ENCODE data around the gene ALDH3B1.

Gene ALDH3B1

DNA sequence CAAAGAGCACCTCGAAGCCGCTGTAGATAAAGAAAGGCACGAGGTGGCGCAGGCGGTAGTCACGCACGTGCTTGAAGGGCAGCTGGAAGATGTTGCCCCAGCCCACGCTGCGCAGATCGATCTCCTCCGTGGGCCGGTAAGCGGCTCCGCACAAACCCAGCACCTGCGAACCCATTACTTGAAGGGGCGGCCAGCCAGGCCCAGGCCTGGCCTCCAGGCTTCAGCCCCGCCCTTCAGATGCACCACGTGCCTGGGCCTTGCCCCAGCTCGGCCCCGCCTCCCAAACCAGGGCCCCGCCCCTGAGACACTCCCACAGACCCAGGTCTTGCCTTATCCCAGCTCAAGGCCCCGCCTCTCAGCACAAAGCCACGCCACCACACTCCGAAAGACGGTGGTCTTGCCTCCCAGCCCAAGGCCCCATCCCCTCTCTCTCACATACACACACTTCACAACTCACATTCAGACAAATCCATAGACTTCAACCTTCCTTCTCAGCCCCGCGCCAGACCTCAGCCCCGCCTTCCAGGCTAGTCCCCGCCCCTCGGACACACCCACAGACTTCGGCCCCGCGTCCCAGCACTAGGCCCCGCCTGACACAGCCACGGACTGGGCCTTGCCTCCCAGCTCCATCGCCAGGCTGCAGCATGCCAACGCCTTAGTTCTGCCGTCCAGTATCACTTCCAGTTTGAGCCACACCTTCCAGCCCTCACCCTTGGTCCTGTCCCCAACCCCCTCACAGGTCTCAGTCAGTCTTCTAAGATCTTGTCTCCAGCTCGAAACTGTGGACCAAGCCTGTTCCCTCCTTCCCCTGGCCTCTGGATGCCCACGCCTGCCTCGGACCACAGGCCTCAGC lies 13.3 kb upstream of the ALDH3B1 start:
- H3K4me3 ChIP-seq, result no peak overlapping the region
- peaks cover 50 to 90% (median 75%) of the 10 kb centered on the region in 11 experiments for H3K36me3 ChIP-seq
- H3K9me3 ChIP-seq (replicated peaks in 1 of 11), result no peaks in the 10 kb centered on the region; a peak in 1 of 22 replicates
- no peaks in the 10 kb centered on the region for H3K27me3 ChIP-seq
- H3K9ac ChIP-seq, result 0 out of 22 replicates have a peak overlapping the region, but pooled peaks of 2 of the 11 experiments have one; percentile 8 to 19
- peak overlapping the region in 2 of 11 experiments; percentile 7 to 13; a peak in 1 of 22 replicates for H3K27ac ChIP-seq
- peak overlapping the region in 5 of 11 experiments; percentile 21 to 90 (median 33); a peak in 6 of 22 replicates for H3K4me2 ChIP-seq
- peaks cover 46 to 71% (median 60%) of the 10 kb centered on the region in 10 experiments for H3K4me1 ChIP-seq
- TF ChIP-seq Cebpa-rat (IDR thresholded peaks at IDR 0.05), result no peak
- H4K20me1 ChIP-seq, result peaks cover 8 to 91% (median 62%) of the 10 kb centered on the region in 11 experiments

DNA sequence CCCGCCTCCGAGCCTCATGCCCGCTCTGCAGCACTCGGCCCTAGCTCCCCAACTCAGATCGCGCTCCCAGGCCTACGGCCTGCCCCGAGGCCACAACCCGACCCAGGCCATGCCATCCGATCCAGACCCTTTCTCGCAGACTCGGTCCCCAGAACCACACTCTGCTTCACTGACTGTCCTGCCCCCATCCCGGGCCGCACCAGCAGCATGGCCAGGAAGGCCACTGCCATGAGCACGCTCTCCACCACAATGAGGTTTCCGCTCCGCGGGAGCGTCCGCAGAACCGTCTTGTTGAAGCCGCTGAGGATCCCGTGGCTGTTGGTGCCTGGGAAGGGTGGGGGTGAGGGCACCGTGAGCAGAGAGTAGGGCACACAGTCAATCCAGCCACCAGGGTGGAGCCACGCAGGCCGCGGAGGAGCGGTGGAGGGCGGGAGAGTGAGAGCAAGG lies 12.6 kb upstream of the ALDH3B1 start:
- no peak for TF ChIP-seq Cebpa-rat (IDR thresholded peaks at IDR 0.05)

DNA sequence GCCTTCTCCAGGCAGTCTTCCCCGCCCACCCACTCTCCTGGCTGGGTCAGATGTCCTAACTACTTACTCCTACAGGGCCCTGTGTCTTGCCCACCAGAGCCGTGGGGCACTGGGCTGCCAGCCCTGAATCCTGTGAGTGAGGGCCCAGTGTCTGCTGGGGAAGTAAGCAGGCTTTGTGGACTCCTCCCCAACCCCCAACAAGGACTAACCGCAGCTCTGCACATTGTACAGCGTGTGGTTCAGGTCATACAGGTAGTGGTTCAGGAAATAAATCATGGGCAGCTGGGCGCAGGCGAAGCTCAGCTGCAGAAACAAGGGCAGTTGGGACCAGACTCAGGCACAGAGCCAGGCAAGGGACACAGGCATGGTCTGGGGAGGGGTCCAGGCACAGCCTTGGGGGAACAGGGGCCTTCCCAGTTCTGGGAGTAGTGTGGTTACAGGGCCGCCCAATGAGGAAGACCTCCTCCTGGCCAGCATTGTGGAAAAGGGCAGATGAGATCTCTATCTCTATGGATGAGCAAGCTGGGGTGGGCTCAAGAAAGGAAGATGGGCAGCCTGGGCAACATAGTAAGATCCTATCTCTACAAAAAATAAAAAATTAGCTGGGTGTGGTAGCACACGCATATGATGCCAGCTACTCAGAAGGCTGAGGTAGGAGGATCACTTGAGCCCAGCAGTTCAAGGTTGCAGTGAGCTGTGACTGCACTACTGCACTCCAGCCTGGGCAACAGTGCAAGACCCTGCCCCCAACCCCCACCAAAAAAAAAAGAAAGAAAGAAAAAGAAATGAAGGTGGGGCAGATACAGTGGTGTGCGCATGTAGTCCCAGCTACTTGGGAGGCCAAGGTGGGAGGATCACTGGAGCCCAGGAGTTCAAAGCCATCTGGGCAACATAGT lies 11.7 kb upstream of the ALDH3B1 start:
- no peaks in the 10 kb centered on the region; a peak in 1 of 22 replicates for H3K9me3 ChIP-seq (replicated peaks in 1 of 11)
- H3K9ac ChIP-seq, result peak overlapping the region in 2 of 11 experiments; percentile 20 to 54; a peak in 1 of 22 replicates
- H3K27me3 ChIP-seq, result no peaks in the 10 kb centered on the region
- H3K27ac ChIP-seq, result peak overlapping the region in 2 of 11 experiments; percentile 13 to 97; a peak in 2 of 22 replicates
- H3K4me3 ChIP-seq, result no peak overlapping the region
- peaks cover 48 to 89% (median 68%) of the 10 kb centered on the region in 11 experiments for H3K36me3 ChIP-seq
- H3K4me2 ChIP-seq, result peak overlapping the region in 5 of 11 experiments; percentile 5 to 99 (median 90); a peak in 8 of 22 replicates
- peaks cover 8 to 98% (median 57%) of the 10 kb centered on the region in 11 experiments for H4K20me1 ChIP-seq
- H3K4me1 ChIP-seq, result peaks cover 55 to 80% (median 68%) of the 10 kb centered on the region in 10 experiments
- TF ChIP-seq Cebpa-rat (IDR thresholded peaks at IDR 0.05), result no peak

More for the DNA sequence above, 12.6 kb upstream of the ALDH3B1 start:
- peaks cover 52 to 78% (median 67%) of the 10 kb centered on the region in 10 experiments for H3K4me1 ChIP-seq
- H4K20me1 ChIP-seq, result peaks cover 8 to 97% (median 62%) of the 10 kb centered on the region in 11 experiments
- no peak overlapping the region for H3K4me3 ChIP-seq
- peaks cover 50 to 96% (median 75%) of the 10 kb centered on the region in 11 experiments for H3K36me3 ChIP-seq
- H3K27me3 ChIP-seq, result no peaks in the 10 kb centered on the region
- H3K27ac ChIP-seq, result peak overlapping the region in 2 of 11 experiments; percentile 7 to 13; a peak in 1 of 22 replicates
- H3K4me2 ChIP-seq, result peak overlapping the region in 5 of 11 experiments; percentile 21 to 90 (median 33); a peak in 6 of 22 replicates
- no peaks in the 10 kb centered on the region; a peak in 1 of 22 replicates for H3K9me3 ChIP-seq (replicated peaks in 1 of 11)
- no peak overlapping the region for H3K9ac ChIP-seq

DNA sequence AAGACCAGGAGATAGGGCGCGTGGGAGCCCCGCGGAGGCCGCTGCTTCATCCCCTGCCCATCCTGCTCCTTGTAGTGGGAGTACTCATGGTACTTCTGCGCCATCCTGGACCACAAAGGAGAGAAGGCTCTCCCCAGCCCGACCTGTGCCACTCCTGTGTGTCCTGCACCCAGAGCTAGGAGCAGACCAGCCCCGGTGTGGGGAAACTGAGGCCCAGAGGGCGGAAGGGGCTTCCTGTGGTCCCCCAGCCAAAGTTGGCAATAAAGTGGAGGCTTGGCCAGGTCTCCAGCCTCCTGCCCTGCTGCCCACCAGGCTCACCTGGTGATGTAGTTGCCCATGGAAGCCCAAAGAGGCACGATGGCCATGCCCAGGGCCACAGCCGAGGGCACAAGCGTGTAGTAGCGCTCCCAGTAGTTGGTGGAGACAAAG lies 10.9 kb upstream of the ALDH3B1 start:
- no peak for TF ChIP-seq Cebpa-rat (IDR thresholded peaks at IDR 0.05)
- Histone ChIP-seq H3K9ac (peak overlapping the region in 5 of 11 experiments; percentile 12 to 54 (median 25); a peak in 2 of 22 replicates), H3K4me1 (peaks cover 52 to 82% (median 67%) of the 10 kb centered on the region in 10 experiments), H3K9me3 (replicated peaks in 1 of 11) (no peaks in the 10 kb centered on the region; a peak in 1 of 22 replicates), H3K36me3 (peaks cover 48 to 81% (median 67%) of the 10 kb centered on the region in 11 experiments), H4K20me1 (peaks cover 8 to 90% (median 51%) of the 10 kb centered on the region in 11 experiments), H3K27me3 (no peaks in the 10 kb centered on the region), H3K4me2 (peak overlapping the region in 6 of 11 experiments; percentile 21 to 100 (median 94); a peak in 10 of 22 replicates), H3K4me3 (no peak overlapping the region), H3K27ac (peak overlapping the region in 1 of 11 experiments; percentile 97; a peak in 4 of 22 replicates)

DNA sequence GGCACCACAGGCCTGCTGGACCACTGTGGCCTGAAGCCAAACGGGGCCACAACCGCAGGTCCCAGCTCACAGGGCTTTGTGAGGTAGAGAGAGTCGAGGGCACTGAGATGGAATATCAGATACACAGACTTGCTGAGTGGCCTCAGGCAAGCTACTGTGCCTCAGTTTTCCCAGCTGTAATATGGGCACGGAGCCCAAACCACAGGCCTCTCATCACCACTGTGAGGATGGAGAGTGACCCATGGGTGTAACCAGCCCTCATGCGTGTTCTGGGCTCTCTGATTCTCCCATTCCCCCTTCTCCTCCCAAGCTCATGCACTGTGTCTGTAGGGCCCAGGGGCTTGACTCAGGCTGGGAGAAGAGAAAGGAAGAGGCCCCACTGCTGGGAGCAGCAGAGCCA lies 10.4 kb upstream of the ALDH3B1 start:
- H3K36me3 ChIP-seq, result peaks cover 48 to 76% (median 64%) of the 10 kb centered on the region in 11 experiments
- H3K4me1 ChIP-seq, result peaks cover 52 to 82% (median 72%) of the 10 kb centered on the region in 10 experiments
- H4K20me1 ChIP-seq, result peaks cover 5 to 85% (median 46%) of the 10 kb centered on the region in 11 experiments
- no peak for TF ChIP-seq Cebpa-rat (IDR thresholded peaks at IDR 0.05)
- H3K27me3 ChIP-seq, result no peaks in the 10 kb centered on the region
- peak overlapping the region in 10 of 11 experiments; percentile 88 to 100 (median 97); a peak in 12 of 22 replicates for H3K4me2 ChIP-seq
- H3K4me3 ChIP-seq, result no peak overlapping the region
- H3K9me3 ChIP-seq (replicated peaks in 1 of 11), result no peaks in the 10 kb centered on the region; a peak in 1 of 22 replicates
- peak overlapping the region in 5 of 11 experiments; percentile 2 to 97 (median 10); a peak in 7 of 22 replicates for H3K27ac ChIP-seq
- peak overlapping the region in 5 of 11 experiments; percentile 12 to 54 (median 25); a peak in 5 of 22 replicates for H3K9ac ChIP-seq

DNA sequence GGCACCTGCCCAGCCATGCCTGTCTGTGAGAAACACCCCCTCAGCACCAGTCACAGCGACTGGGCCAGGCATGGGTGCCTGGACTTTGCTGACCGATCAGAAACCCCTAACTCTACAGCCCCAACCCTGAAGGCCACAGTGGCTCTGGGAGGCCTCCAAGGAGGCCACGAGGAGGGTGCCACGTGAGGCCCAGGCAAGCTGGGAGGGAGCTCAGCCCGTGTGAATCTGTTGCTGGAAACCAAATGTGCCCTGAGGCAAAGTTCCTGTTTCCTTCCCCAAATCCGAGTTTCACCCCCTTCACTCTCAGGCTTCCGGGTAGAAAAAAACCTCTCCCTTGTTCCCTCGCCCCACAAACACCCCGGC lies 7.6 kb upstream of the ALDH3B1 start:
- H3K9ac ChIP-seq, result peak overlapping the region; percentile 80 to 92 (median 88)
- peaks cover 0 to 58% (median 20%) of the 10 kb centered on the region in 11 experiments; a peak in 16 of 22 replicates for H4K20me1 ChIP-seq
- H3K4me3 ChIP-seq, result peak overlapping the region; percentile 69 to 88 (median 80)
- peak overlapping the region; percentile 54 to 97 (median 92); a peak in 21 of 22 replicates for H3K27ac ChIP-seq
- H3K27me3 ChIP-seq, result no peaks in the 10 kb centered on the region
- peaks cover 80 to 88% (median 84%) of the 10 kb centered on the region in 10 experiments for H3K4me1 ChIP-seq
- no peaks in the 10 kb centered on the region; a peak in 1 of 22 replicates for H3K9me3 ChIP-seq (replicated peaks in 1 of 11)
- peaks cover 32 to 54% (median 41%) of the 10 kb centered on the region in 11 experiments for H3K36me3 ChIP-seq
- H3K4me2 ChIP-seq, result peak overlapping the region; percentile 88 to 100 (median 98)
- TF ChIP-seq Cebpa-rat (IDR thresholded peaks at IDR 0.05), result no peak

DNA sequence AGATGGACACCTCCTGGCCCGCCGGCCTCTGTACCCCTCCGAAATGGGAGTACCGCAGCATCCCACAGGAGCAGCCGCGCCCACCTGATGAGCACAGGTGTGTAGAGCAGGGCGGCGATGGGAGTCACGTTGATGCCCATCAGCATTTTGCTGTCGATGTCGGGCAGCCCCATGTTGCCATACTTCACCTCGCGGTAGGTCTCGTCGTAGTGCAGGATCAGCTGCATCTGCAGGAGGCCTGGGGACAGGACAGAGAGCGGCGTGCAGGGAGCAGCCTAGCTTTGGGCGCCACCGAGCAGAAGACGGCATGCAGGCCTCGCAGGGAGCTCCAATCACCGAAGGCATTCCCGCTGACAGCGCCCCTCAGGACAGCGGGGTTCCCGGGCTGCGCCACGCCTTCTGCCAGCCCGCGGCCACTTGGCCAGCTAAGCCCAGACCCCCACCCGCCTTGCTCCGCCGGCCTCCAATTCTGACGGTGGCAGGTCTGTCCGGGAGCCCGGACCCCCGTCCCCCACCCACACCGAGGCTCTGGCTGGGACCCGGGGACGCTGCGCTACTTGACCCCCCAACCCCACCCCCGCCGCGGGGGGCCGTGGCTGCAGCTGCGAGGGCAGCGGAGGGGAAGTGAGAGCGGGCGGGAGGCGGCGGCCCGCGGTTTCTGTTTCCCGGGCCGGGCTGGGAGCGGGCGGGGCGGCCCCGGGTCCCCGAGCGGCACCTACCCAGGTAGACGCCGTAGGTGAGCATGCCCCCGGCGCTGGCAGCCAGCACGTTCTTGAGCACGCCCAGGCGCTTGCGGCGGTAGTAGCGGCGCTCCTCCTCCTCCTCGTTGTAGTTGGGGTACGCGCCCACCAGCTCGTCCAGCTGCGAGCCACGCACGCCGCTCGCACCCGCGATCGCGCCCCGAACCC lies 6.9 kb upstream of the ALDH3B1 start:
- Histone ChIP-seq H4K20me1 (peaks cover 0 to 51% (median 14%) of the 10 kb centered on the region in 11 experiments; a peak in 16 of 22 replicates), H3K27ac (peak overlapping the region; percentile 54 to 97 (median 92)), H3K4me3 (peak overlapping the region; percentile 69 to 88 (median 80)), H3K36me3 (peaks cover 26 to 48% (median 34%) of the 10 kb centered on the region in 11 experiments), H3K4me2 (peak overlapping the region; percentile 88 to 100 (median 98)), H3K27me3 (no peaks in the 10 kb centered on the region), H3K9me3 (replicated peaks in 1 of 11) (no peaks in the 10 kb centered on the region), H3K4me1 (peaks cover 81 to 88% (median 84%) of the 10 kb centered on the region in 10 experiments), H3K9ac (peak overlapping the region; percentile 80 to 92 (median 88))
- no peak for TF ChIP-seq Cebpa-rat (IDR thresholded peaks at IDR 0.05)

Measured in BLaER1 treated with 17β-estradiol and CSF1 and Interleukin-3, amounts not matched to agents 10 nM and 100 nM (cell line).